ENCODE measurements around the gene BTBD16. TPM values are rescaled to one million over a fixed set of nuclear protein-coding genes. Genes with fewer than 3 reads are reported as not detected.

Gene BTBD16
- total RNA-seq, 1 donor: not detected

DNA sequence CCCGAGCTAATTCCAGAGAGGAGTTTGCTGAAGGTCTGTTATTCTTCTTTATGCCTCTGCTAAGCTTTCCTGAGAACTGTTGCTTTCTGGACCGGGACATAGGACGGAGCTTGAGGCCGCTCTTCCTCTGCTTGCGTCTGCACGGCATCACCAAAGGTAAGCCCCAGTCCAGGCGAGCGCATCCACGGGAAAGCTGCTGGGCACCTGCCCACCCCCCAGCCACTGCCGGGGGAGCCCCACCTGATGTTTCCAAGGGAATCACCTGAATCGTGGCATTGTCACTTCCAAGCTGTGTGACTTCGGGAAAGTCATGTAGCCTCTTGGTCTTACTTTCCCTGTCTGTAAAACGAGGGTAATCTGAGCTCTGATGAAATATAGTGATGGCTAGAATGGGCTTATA lies 58.3 kb downstream of the BTBD16 start:
- TF ChIP-seq, protein P1, sequence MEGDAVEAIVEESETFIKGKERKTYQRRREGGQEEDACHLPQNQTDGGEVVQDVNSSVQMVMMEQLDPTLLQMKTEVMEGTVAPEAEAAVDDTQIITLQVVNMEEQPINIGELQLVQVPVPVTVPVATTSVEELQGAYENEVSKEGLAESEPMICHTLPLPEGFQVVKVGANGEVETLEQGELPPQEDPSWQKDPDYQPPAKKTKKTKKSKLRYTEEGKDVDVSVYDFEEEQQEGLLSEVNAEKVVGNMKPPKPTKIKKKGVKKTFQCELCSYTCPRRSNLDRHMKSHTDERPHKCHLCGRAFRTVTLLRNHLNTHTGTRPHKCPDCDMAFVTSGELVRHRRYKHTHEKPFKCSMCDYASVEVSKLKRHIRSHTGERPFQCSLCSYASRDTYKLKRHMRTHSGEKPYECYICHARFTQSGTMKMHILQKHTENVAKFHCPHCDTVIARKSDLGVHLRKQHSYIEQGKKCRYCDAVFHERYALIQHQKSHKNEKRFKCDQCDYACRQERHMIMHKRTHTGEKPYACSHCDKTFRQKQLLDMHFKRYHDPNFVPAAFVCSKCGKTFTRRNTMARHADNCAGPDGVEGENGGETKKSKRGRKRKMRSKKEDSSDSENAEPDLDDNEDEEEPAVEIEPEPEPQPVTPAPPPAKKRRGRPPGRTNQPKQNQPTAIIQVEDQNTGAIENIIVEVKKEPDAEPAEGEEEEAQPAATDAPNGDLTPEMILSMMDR (IDR thresholded peaks at IDR 0.05; ENCODE audit: extremely low read depth, low read depth, low read length): no peak
- H3K4me3 ChIP-seq (ENCODE audit: insufficient read depth, low read length): no peak overlapping the region
- no peaks in the 10 kb centered on the region for H4K20me1 ChIP-seq (ENCODE audit: insufficient read depth, low read length)
- no peak for DNase-seq (ENCODE audit: insufficient read length, low spot score, missing footprints)
- no peaks in the 10 kb centered on the region for H3K9me3 ChIP-seq (ENCODE audit: low read depth, low read length)
- no peaks in the 10 kb centered on the region for H3K79me2 ChIP-seq (ENCODE audit: insufficient read depth, low read length)
- H3K36me3 ChIP-seq (ENCODE audit: insufficient read depth, low read length): no peaks in the 10 kb centered on the region
- no peak overlapping the region for H3K27ac ChIP-seq (ENCODE audit: low read depth, low read length)
- H2AFZ ChIP-seq (ENCODE audit: low read length): no peak overlapping the region
- H3K4me2 ChIP-seq (ENCODE audit: insufficient read depth, low read length): no peak overlapping the region
- H3K4me1 ChIP-seq (ENCODE audit: insufficient read depth, low read length): peaks cover 5% of the 10 kb centered on the region
- H3K27me3 ChIP-seq (ENCODE audit: insufficient read depth, low read length): peaks cover 16% of the 10 kb centered on the region

- H3K4me3 ChIP-seq (ENCODE audit: insufficient read depth, low read length): no peak overlapping the region
- H3K79me2 ChIP-seq (ENCODE audit: insufficient read depth, low read length): no peaks in the 10 kb centered on the region
- no peak overlapping the region for H3K27ac ChIP-seq (ENCODE audit: low read depth, low read length)
- TF ChIP-seq, protein P1 (IDR thresholded peaks at IDR 0.05; ENCODE audit: extremely low read depth, low read depth, low read length): no peak
- no peaks in the 10 kb centered on the region for H3K9me3 ChIP-seq (ENCODE audit: low read depth, low read length)
- DNase-seq (ENCODE audit: insufficient read length, low spot score, missing footprints): no peak
- peaks cover 16% of the 10 kb centered on the region for H3K27me3 ChIP-seq (ENCODE audit: insufficient read depth, low read length)
- H2AFZ ChIP-seq (ENCODE audit: low read length): no peak overlapping the region
- no peak overlapping the region for H3K4me2 ChIP-seq (ENCODE audit: insufficient read depth, low read length)
- H4K20me1 ChIP-seq (ENCODE audit: insufficient read depth, low read length): no peaks in the 10 kb centered on the region
- H3K36me3 ChIP-seq (ENCODE audit: insufficient read depth, low read length): no peaks in the 10 kb centered on the region
- no peaks in the 10 kb centered on the region for H3K4me1 ChIP-seq (ENCODE audit: insufficient read depth, low read length)
These were observed 60.0 kb downstream of the BTBD16 start for GRCh38 chr10:122331100-122331499.

DNA sequence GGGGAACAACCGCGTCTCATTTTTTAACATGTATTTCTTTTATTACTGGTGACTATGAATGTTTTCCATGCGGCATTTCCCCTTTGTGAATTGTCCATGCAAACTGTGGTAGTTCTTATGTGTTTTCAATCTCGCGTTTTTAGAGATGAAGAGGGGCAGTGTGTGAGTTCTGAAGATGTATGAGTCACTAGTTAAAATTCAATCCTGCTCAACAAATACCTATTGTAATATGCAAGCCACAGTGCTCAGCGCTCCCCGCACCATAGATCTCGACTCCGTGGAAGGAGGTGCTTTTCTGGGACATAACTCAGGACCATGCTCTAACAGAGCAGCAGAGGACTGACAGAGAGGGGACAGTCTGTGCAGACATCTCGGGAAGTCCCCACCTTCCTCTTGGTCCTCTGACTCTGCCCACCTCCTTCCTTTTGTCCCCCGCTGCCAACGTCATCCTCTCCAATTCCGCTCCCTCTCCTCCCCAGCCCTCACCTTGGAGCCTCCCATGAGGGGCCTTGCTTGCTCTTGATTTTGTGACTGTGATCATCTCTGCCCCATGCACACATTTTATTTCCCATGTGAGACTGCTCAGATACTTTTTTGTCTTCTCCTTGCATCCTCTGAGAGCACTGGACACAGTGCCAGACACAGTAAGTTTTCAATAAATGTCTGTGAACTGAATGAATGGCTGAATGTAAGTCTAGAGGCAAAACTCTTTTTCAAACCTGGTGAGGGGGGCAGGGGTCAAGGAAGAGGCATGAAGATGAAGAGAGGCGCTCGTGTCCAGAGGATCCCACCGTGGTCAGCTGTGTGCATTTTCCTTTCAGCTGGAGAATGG lies 60.7 kb downstream of the BTBD16 start:
- Histone ChIP-seq H3K4me1 (ENCODE audit: insufficient read depth, low read length) (no peaks in the 10 kb centered on the region), H3K27ac (ENCODE audit: low read depth, low read length) (no peak overlapping the region), H2AFZ (ENCODE audit: low read length) (no peak overlapping the region), H3K9me3 (ENCODE audit: low read depth, low read length) (no peaks in the 10 kb centered on the region), H3K79me2 (ENCODE audit: insufficient read depth, low read length) (no peaks in the 10 kb centered on the region), H3K4me2 (ENCODE audit: insufficient read depth, low read length) (no peak overlapping the region), H3K4me3 (ENCODE audit: insufficient read depth, low read length) (no peak overlapping the region), H4K20me1 (ENCODE audit: insufficient read depth, low read length) (no peaks in the 10 kb centered on the region), H3K27me3 (ENCODE audit: insufficient read depth, low read length) (peaks cover 18% of the 10 kb centered on the region), H3K36me3 (ENCODE audit: insufficient read depth, low read length) (no peaks in the 10 kb centered on the region)
- TF ChIP-seq, protein P1 (IDR thresholded peaks at IDR 0.05; ENCODE audit: extremely low read depth, low read depth, low read length): no peak
- DNase-seq (ENCODE audit: insufficient read length, low spot score, missing footprints): no peak

- Histone ChIP-seq H3K27ac (ENCODE audit: low read depth, low read length) (no peak overlapping the region), H3K4me3 (ENCODE audit: insufficient read depth, low read length) (no peak overlapping the region), H3K4me2 (ENCODE audit: insufficient read depth, low read length) (no peak overlapping the region), H3K27me3 (ENCODE audit: insufficient read depth, low read length) (peaks cover 18% of the 10 kb centered on the region), H3K36me3 (ENCODE audit: insufficient read depth, low read length) (no peaks in the 10 kb centered on the region), H3K79me2 (ENCODE audit: insufficient read depth, low read length) (no peaks in the 10 kb centered on the region), H2AFZ (ENCODE audit: low read length) (no peak overlapping the region), H4K20me1 (ENCODE audit: insufficient read depth, low read length) (no peaks in the 10 kb centered on the region), H3K4me1 (ENCODE audit: insufficient read depth, low read length) (no peaks in the 10 kb centered on the region), H3K9me3 (ENCODE audit: low read depth, low read length) (no peaks in the 10 kb centered on the region)
- DNase-seq (ENCODE audit: insufficient read length, low spot score, missing footprints): no peak
- TF ChIP-seq, protein P1 (IDR thresholded peaks at IDR 0.05; ENCODE audit: extremely low read depth, low read depth, low read length): no peak
These were observed 61.9 kb downstream of the BTBD16 start for GRCh38 chr10:122333037-122333436.
